Frontal cortex (tissue), 4 donors: ENCODE data around the gene GMPR. TPM values are rescaled to one million over a fixed set of nuclear protein-coding genes. Genes with fewer than 3 reads are reported as not detected.

Experiments used
- DNase-seq, 2 donors: peaks; one replicate each; pipeline ENCODE4 v3.0.0; 2012; ENCODE audit warnings: low spot score in 2 of 2
- FAIRE-seq: peaks from 2 replicates; lab custom pipeline; 2012; peaks lifted over from hg19 to GRCh38; lab: Jason Lieb, UNC
- total RNA-seq: library from RNA; depleted of rRNA; stranded (reverse); fragments of >200 nt; gene quantifications from one replicate; pipeline ENCODE4 v1.2.3, GENCODE V29; 2014
- donor health status: control.
- donor health status: control.
- donor health status: control.

Gene GMPR
- total RNA-seq, 1 donor from 2014 or later = 2.4 TPM

DNA sequence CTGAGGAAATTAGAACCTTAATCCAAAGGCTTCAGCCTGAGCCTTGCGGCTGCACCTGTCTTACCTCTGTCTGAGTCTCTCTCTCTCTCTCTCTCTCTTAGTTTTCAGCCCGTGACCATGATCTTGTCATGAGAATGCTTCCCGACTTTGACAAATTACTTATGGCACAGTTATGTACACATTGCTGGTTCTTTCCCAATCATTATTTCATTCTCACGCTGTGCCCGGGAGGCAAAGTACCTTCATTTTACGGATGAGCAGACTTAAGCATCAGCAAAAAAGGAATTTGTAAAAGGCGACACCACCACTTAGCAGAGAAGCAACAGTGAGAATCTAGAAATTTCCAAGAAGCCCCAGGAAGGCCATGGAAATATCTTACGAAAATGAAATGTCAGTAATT, 54.6 kb downstream of the GMPR start:
- DNase-seq = no peak
- no peak for FAIRE-seq

DNA sequence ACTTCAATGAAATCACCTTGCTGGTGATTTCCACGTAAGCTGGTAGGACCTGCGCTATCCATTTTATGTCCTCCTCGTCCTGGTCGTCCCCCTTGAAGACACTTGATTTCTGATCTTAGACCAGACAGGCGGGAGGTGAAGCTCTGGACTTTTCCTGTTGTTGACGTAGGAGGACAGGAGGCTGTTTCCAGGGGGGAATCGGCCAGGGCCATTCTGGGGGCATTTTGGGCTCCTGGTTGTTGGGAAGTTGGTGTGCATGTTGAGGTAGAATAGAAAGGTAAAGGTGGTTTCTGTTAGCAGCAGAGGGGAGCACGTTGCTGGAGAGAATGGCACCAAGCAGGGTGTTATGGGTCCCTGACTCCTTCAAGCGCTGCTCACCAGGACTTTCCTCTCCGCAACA, 56.0 kb downstream of the GMPR start:
- FAIRE-seq (no peak), DNase-seq (no peak)

DNA sequence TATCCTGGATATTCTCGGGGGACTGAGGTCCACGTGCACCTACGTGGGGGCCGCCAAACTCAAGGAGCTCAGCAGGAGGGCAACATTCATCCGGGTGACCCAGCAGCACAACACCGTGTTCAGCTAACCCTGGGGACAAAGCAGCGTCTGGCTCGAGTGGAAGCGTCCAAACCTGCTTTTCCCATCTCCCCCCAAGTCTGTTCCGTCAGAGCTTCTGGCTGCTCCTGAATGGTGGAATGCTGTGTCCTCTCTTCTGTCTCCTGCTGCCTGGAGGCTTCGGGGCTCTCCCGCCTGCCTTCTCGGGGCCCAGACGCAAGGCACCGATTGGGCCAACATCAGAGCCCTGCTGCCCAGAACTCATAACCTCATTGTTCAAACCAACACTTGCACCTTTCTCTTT, 56.7 kb downstream of the GMPR start:
- FAIRE-seq (no peak), DNase-seq (no peak)

DNA sequence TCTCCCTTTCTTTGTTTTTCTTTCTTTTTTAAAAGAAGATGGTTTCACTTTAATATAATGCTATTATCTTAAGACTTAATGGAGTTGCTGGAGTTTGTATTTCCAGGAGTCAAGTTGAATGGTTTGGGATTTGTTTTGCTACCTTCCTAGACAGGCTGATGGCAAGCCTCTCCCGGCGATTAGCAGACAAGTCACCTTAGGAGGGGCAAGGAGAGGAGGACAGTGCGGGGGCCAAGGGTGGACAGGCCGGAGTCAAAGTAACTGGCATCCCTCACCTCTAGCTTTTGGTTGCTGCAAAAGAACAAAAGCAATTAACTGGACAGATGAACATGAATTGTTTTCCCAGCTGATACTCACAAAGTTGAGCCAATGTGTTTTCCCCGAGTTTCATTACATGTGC, 57.1 kb downstream of the GMPR start:
- FAIRE-seq (no peak), DNase-seq (no peak)

DNA sequence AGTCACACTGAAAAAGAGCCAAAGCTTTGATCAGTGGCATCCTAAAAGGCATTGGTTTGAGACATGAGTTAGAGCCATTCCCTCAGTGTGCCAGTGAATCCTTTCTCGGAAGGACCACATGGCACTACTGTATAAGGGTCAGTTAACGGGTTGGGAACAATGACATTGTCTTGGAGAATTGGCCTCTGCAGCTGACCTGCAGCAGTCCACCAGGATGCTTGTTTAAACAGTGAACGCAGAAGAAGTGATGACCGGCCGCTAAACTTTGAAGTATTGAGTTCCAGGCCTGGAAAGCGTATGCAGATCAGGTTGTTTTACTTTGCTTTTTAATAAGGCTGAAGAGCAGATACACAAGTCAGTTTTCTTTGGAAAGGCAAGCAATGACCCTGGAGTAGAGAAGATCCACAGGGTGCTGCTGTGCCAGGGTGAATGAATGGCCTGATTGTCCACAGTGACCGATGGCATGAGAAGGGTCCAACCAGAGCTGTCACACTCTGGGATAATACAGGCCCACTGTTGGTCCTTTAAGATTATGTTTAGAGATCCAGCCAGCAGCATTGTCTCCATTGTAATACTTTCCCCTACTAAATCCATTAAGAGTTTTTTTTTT, 57.8 kb downstream of the GMPR start:
- FAIRE-seq (no peak), DNase-seq (peak in 1 of 2 donors; percentile 47)

DNA sequence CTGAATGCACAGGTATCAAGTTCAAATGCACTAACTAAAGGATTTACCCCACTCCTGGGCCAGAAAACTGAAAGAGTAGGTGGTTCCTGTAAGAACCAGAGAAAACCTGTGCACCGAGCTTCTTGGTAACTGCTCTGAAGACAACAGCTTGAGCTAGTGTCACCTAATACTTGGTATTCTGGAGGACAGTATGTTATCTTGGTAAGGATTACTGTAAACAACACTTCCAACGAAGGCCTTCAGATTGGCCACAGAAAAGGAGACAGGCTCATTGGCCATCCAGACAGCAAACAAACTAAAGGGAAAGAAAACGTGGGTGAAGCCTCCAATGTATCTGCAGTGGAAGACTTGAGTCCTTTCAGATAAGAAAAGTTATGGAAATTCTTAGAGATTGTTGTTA, 61.5 kb downstream of the GMPR start:
- no peak for FAIRE-seq
- DNase-seq = no peak

DNA sequence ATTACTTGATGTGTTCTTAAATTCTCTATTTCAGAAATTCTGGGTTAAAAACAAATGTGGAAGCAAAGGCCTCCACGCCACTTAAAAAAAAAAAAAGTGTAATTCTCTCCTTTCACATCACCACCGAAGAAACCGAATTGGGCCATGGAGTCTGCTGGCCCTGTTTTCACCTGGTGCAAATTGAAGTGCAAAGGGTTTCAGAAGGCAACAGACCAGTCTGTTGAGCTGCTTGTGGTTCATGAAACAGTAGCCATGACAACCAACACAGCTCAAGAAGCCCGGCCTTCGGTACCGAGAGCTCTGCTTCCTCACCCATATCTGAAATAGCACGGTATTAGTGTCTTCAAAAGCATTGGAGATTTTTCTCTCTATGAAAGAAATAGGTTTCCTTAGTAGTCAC, 63.1 kb downstream of the GMPR start:
- no peak for DNase-seq
- FAIRE-seq = no peak

DNA sequence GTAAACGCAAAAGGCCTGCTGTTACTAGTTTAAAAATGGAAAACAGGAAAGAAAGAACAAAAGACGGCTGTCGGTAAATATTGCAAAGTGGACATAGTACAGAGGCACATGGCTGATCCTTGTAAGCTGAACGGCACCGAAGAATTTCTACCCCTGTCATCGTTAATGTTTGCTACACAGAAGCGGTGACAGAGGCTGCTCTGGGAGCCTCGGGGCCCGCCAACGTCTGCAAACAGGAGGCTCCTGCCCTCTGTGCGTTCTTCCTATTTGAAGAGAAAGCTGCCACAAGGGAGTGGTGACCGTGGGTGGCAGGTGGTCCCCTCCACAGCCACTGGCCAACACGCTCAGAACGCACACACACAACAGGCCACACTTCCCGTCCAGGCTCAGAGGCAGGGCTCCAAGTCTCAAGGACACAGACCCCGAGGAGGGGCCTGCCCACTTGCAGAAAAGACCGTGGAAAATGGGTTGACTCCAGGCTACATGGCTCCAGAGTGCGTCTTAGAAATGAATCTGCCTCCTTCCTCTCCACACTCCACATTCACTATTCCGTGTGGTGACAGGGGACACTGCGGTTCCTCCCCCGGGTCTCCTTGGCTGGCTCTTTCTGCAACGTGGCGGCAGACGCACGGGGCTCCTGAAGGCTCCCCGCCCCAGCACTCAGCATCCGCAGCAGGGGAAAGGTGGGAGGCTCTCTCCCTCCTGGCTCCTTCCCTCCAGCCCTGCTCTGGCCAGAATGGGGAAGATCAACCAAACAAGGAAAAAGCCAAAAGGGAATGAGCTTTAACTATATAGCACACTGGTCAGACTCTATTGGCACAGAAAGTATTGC, 64.5 kb downstream of the GMPR start:
- FAIRE-seq (no peak), DNase-seq (no peak)

DNA sequence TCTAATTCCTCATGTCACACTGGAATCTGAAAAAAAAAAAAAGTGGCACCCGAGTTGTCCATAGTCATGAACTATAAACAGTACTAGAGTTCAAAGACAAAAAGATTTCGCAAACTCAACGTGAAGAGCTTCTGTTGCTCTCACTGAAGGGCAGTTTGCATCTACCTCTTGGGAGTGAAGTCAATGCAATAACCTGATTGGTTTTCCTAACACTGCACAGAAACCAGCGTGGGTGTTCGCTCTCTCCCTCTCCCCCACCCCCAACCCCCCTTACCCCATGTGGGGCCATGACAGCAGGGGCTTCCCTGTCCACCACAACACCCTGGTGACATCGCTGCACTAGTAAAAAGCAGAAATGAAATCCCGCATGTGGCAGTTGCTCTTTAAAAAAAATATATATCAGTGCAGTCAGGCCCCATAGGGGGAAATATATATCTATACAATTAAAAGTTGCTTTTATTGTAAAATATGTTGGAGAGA, 66.9 kb downstream of the GMPR start:
- DNase-seq (no peak), FAIRE-seq (no peak)

DNA sequence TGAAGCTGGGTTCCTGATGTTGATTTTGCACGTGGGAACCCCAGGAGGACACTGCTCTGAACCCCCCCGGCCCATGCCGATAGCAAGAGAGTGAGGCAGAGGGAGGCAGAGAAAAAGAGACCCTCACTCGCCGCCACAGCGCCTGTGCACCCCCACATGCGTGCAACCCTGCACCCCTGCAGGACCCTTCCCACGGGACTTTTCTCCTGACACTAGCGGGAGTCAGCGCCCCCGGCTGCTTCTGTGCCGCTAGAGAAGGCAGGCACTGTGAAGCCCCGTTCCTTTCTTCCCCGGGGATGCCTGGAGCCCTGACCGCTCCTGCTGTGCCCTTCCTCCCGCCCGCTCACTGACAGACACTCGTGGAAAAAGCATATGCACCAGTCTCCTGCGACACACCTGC, 67.4 kb downstream of the GMPR start:
- FAIRE-seq (no peak), DNase-seq (no peak)

DNA sequence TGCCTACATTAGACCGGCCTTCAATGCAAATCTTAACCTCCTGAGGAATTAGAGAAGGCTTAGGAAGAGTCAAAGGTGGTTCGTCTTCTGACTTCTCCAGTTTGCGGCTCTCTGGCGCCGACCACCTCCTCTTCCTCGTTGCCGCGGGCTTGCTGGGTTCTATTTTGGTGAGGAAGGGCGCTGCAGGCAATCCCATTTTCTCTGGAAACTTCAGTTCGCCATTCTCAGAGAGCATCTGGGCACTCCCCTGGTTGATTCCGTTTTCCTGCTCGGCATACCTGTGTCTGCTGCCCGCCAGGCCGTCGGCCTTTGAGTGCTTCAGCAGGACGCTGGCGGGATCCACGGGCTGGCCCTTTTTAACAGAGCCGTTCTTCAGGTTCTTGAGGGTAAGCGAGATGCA, 67.9 kb downstream of the GMPR start:
- FAIRE-seq (no peak), DNase-seq (no peak)

DNA sequence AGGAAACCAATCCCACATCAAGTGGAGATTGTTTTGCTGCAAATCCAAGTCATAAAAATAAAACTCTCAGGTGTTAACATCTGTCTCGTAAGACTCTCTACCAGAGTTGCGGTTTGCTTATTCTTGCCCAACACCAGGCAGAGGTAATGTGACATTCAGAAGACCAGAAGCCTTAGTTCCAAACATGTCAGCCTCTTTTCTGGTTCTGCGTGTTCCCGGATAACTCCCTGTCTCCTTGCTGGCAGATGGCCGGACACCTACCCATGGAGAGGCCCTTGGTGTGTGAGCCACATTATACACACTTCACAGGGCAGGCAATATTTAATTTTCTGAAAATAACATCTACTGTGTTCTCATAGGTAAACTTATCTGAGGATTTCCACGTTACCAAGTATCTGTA, 73.4 kb downstream of the GMPR start:
- no peak for FAIRE-seq
- no peak for DNase-seq

DNA sequence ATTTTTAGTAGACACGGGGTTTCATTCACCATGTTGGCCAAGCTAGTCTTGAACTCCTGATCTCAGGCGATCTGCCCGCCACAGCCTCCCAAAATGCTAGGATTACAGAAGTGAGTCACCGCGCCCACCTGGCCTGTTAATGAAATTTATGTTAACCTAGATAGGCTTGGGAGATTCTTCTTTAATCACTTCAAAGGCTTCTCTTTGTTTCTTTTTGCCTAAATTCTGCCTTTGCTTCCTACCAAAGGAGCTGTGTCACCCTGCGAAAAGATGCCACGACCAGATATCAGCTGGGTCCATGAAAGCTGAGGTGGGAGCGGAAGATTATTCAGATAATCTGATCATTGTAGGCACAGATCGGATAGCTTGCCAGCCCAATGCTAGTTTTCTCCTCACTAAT, 75.3 kb downstream of the GMPR start:
- FAIRE-seq = no peak

DNA sequence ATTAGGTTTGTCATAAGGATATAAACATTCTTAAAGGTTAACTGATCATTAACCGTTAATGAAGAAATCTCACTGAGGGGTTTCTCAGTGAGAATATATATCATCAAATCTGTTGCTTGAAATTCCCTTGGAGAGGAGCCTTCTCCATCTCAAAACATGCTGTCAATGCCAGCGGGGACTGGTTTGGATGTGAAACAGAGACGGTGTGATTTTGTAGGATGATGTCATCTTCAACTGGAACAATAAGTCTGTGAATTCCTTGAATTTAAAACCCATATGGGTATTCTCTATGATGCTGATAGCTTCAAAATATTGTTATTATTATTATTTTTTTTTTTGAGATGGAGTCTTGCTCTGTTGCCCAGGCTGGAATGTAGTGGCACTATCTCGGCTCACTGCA, 75.9 kb downstream of the GMPR start:
- FAIRE-seq (no peak), DNase-seq (no peak)

More for the DNA sequence above, 75.3 kb downstream of the GMPR start:
- no peak for DNase-seq

DNA sequence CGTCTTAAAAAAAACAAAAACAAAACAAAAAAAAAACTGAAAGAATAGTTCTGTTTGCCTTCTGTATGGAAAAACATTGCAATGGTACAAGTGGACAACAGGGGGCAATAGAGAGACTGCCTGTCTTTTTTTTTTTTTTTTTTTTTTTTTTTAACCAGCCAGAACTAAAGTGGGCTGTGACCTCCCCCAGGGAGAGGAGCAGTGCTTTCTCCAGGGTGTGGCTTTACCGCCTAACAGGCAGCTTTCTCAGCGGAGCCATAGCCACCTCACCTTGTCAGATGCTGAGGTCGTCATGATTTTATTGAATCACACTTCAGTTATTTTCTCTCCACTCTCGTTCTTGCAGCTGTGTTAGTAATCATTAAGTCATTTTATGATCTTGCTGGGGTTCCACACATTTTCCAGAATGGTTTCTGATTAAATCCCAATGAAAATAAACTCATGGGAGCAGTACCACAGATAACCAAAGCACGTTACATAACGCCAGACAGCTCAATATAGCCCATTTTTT, 78.4 kb downstream of the GMPR start:
- DNase-seq (no peak), FAIRE-seq (no peak)

DNA sequence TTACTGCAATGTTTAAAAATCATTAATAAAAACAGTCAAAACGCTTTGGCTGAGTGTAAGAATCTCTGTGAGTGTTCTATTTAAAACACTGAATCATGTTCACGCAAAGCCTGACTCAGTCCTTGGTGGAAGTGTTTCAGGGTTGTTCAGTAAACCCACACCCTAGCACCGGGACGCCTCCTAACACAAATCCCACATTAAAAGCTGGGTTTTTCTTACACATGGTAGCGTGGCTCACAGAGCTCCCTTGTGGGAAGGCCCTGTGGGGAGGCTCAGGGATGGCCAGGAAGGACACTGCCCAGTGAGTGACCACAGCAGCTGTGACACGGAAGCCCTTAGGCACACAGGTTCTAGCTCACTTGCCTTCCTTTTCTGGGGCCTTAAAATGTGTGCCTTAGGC, 80.2 kb downstream of the GMPR start:
- no peak for DNase-seq
- no peak for FAIRE-seq

DNA sequence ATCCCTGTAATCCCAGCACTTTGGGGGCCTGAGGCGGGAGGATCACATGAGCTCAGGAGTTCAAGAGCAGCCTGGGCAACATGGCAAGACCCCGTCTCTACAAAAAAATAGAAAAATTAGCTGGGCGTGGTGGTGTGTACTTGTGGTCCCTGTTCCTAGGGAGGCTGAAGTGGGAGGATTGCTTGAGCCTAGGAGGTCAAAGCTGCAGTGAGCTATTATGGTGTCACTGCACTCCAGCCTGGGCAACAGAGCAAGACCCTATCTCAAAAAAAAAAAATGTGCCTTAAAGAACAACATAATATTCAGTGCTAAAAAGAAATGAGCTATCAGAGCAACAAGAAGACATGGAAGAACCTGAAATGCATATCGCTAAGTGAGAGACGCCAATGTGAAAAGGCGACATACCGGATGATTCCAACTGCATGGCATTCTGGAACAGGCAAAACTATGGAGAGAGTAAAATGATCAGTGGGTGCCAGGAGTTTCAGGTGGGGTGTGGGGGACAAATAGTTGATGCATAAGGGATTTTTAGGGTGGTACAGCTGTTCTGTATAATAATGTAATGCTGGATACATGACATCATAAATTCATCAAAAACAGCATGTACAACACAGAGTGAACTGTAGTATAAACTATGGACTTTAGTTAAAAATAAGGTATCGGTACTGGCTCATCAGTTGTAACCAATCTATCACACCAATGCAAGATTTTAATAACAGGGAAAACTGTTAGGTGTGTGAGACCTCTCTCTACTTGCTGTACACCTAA, 80.8 kb downstream of the GMPR start:
- FAIRE-seq (no peak), DNase-seq (no peak)

DNA sequence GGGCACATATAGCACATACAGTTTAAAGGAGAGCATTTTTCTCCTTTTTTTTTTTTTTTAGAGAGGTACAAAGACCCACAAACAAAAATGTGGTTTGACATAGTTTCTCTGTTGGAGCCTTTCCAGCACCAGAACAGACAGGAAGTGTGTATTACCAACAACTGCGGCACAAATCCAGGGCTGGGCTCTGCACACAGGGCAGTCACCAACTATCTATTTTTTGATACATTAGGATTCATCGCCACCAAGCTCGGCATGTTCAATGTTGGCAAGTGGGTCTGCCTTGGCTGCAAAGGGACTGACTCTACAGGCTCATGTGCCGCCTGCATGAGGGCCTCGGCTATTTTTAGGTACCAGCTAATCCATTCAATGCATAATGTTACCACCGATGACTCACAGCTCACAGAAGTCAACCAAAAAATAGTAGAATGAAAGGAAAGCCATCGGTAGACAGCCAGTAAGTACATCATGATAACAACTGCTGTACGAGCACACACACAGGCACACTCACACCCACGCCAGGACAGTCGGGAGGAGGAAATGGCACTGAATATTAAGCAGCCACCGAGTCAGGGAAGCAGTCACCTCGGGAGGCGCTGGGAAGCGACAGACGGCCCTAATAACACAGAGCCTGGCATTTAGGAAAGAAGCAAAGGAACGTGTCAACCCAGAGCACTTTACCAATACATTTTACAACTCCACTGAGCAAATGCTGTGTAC, 81.6 kb downstream of the GMPR start:
- peak; percentile 39 to 73 for DNase-seq
- FAIRE-seq = no peak

DNA sequence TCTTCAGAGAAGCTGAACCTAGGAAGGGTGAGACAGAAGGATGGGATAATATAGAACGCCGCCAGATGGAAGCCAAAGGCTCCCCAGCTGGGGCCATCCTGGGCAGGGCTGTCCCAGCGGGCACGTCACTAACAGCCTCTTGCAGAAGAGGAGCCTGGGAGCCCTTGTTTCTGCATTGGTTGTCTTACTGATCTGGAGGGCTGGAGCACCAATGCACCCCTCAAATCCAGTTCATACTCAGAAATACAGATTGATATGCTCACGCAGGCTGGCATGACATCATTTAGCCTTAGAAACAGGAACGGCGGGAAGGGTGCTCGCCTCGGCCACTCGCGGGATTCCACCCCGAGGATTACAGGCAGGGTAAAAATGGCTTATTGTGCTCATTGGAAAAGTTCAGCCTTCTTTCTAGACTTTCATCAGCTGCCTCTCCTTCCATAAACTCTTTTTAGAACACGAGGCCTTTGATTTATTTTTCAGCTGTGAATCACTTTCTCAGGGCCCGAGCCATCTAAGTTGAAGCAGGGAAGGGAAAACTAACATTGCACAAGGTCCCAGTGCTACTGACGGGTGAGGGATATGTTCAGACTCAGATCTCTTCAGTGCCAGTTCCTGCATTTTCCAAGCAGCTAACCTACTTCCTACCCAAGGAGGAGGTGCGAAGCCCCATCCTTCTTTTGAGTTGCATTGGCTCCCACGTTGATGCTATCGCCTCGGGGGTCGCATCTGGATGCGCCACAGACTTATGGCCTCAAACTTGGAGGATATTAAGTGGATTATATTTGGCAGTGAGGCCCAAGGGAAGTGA, 82.3 kb downstream of the GMPR start:
- FAIRE-seq = no peak
- DNase-seq = no peak
